Measurements from ENCODE around the gene ITPR2.

- TF ChIP-seq POLR2A (IDR thresholded peaks at IDR 0.05; ENCODE audit: low read depth, low read length) (no peak), POLR2AphosphoS5 (IDR thresholded peaks at IDR 0.05; ENCODE audit: low read depth, low read length) (no peak), TAF1 (IDR thresholded peaks at IDR 0.05; ENCODE audit: borderline replicate concordance, low read depth, low read length) (no peak)
Observed at GRCh38 chr12:26846416-26846815, 13.4 kb upstream of the ITPR2 start.

Measured in GM12892 (cell line).